IMR-90 (cell line): Measurements from ENCODE around the gene PRSS53. TPM values are rescaled to one million over a fixed set of nuclear protein-coding genes. Genes with fewer than 3 reads are reported as not detected.

Source experiments
- ATAC-seq: fragments of 200-7000 bp; cut with Tn5 transposase; 2 replicates; pipeline ENCODE4 v1.9.1; 2020; ENCODE audit warnings: low read depth, mild to moderate bottlenecking, moderate library complexity
- BruUV-seq: library from RNA; stranded (reverse); fragments of 400-500 nt; replicated peaks from 2 replicates; lab custom pipeline; 2021; lab: Mats Ljungman, UMichigan
- CTCF ChIA-PET: fragments of 300-600 bp; formaldehyde crosslinking; extraction: SDS; loops from one replicate; lab custom pipeline; 2021; ENCODE audit warnings: antibody characterized with exemption; lab: Yijun Ruan, JAX
- POLR2A ChIA-PET: fragments of 300-600 bp; sonication (Branson Sonifier 250); formaldehyde crosslinking; loops from one replicate; lab custom pipeline; 2022; ENCODE audit warnings: antibody characterized with exemption; ENCODE audit not compliant: unreplicated experiment; lab: Charles Lee
- DNase-seq: peaks from one replicate; pipeline ENCODE4 v3.0.0; 2013
- H2AFZ ChIP-seq: replicated peaks from 2 replicates; pipeline ENCODE3; 2013; ENCODE audit warnings: low read length, mild to moderate bottlenecking; ENCODE audit not compliant: poor library complexity
- H2AK5ac ChIP-seq: 2 replicates; pipeline ENCODE4 v1.6.1; 2013; ENCODE audit warnings: low read depth, low read length, inconsistent platforms
- H2AK9ac ChIP-seq: replicated peaks from 2 replicates; pipeline ENCODE3; 2013; ENCODE audit warnings: mild to moderate bottlenecking, low read depth, low read length, moderate library complexity; ENCODE audit not compliant: poor library complexity
- H2BK120ac ChIP-seq: 2 replicates; pipeline ENCODE4 v1.6.1; 2013; ENCODE audit warnings: low read depth, low read length, inconsistent platforms
- H2BK15ac ChIP-seq: 3 replicates; pipeline ENCODE4 v1.6.1; 2013; ENCODE audit warnings: low read depth, low read length, inconsistent platforms
- H2BK20ac ChIP-seq: 2 replicates; pipeline ENCODE4 v1.6.1; 2013; ENCODE audit warnings: low read depth, mild to moderate bottlenecking, inconsistent platforms, low read length, moderate library complexity
- H2BK5ac ChIP-seq: 2 replicates; pipeline ENCODE4 v1.6.1; 2013; ENCODE audit warnings: mild to moderate bottlenecking, low read depth, low read length, inconsistent platforms; ENCODE audit not compliant: poor library complexity, severe bottlenecking
- H3K14ac ChIP-seq: replicated peaks from 2 replicates; pipeline ENCODE4 v1.6.1; 2013; ENCODE audit warnings: low read depth, low read length, inconsistent platforms
- H3K18ac ChIP-seq: 2 replicates; pipeline ENCODE4 v1.6.1; 2013; ENCODE audit warnings: low read depth, low read length, control low read depth
- H3K23ac ChIP-seq: 2 replicates; pipeline ENCODE4 v1.6.1; 2013; ENCODE audit warnings: low read depth, low read length, inconsistent platforms
- H3K27ac ChIP-seq: 2 replicates; pipeline ENCODE4 v1.5.1; 2013; ENCODE audit warnings: mild to moderate bottlenecking, control low read depth, low read length; ENCODE audit not compliant: insufficient read depth
- H3K27me3 ChIP-seq: 2 replicates; pipeline ENCODE4 v1.6.1; 2013; ENCODE audit warnings: low read length; ENCODE audit not compliant: control insufficient read depth, insufficient read depth
- H3K36me3 ChIP-seq: 2 replicates; pipeline ENCODE4 v1.6.1; 2013; ENCODE audit warnings: low read length, mixed read lengths; ENCODE audit not compliant: control insufficient read depth, insufficient read depth
- H3K4ac ChIP-seq: 2 replicates; pipeline ENCODE4 v1.6.1; 2013; ENCODE audit warnings: low read depth, low read length, inconsistent platforms
- H3K4me1 ChIP-seq: 2 replicates; pipeline ENCODE4 v1.6.1; 2013; ENCODE audit warnings: low read length, mixed read lengths; ENCODE audit not compliant: control insufficient read depth, insufficient read depth
- H3K4me2 ChIP-seq: 2 replicates; pipeline ENCODE4 v1.6.1; 2013; ENCODE audit warnings: low read depth, mild to moderate bottlenecking, control low read depth, low read length, moderate library complexity
- H3K4me3 ChIP-seq: 2 replicates; pipeline ENCODE4 v1.5.1; 2013; ENCODE audit warnings: low read depth, mild to moderate bottlenecking, control low read depth, low read length, moderate library complexity; ENCODE audit not compliant: insufficient read depth
- H3K56ac ChIP-seq: 2 replicates; pipeline ENCODE4 v1.6.1; 2013; ENCODE audit warnings: low read length, inconsistent platforms; ENCODE audit not compliant: insufficient read depth; ENCODE audit errors: extremely low read depth
- H3K79me1 ChIP-seq, 2 experiments: 2 replicates each; pipeline ENCODE4 v1.6.1; 2013; ENCODE audit warnings: low read length in 2 of 2, inconsistent platforms in 1 of 2, low read depth in 1 of 2
- H3K9ac ChIP-seq: 2 replicates; pipeline ENCODE4 v1.6.1; 2013; ENCODE audit warnings: low read depth, low read length, control low read depth
- H3K9me1 ChIP-seq: 2 replicates; pipeline ENCODE4 v1.6.1; 2013; ENCODE audit warnings: low read length, inconsistent platforms; ENCODE audit not compliant: insufficient read depth
- H3K9me3 ChIP-seq: 2 replicates; pipeline ENCODE4 v1.6.1; 2013; ENCODE audit warnings: low read length; ENCODE audit not compliant: control insufficient read depth, insufficient read depth
- H4K20me1 ChIP-seq: 2 replicates; pipeline ENCODE4 v1.6.1; 2013; ENCODE audit warnings: low read length, inconsistent platforms; ENCODE audit not compliant: insufficient read depth
- H4K5ac ChIP-seq: 2 replicates; pipeline ENCODE4 v1.6.1; 2013; ENCODE audit warnings: mild to moderate bottlenecking, low read depth, low read length, control low read depth
- H4K8ac ChIP-seq, 2 experiments: 2 replicates each; pipeline ENCODE4 v1.6.1; 2013; ENCODE audit warnings: low read depth in 2 of 2, low read length in 2 of 2, control low read depth in 1 of 2, inconsistent platforms in 1 of 2
- H4K91ac ChIP-seq: 2 replicates; pipeline ENCODE4 v1.6.1; 2013; ENCODE audit warnings: low read depth, low read length, inconsistent platforms; ENCODE audit not compliant: insufficient read depth
- BHLHE40 ChIP-seq: fragments of 150-350 bp; IDR thresholded peaks from 2 replicates; pipeline ENCODE4 v1.6.1; 2016; ENCODE audit warnings: mild to moderate bottlenecking, low read depth, low read length
- MAZ ChIP-seq: IDR thresholded peaks from 2 replicates; pipeline ENCODE4 v1.6.1; 2012; ENCODE audit warnings: low read depth, mild to moderate bottlenecking, low read length, improper control_type of control experiment, moderate library complexity, borderline replicate concordance
- WGBS, 2 experiments: methylation state at CpG; one replicate each; pipeline versions ENCODE4 v1.1.5 to v1.1.7; 2013; ENCODE audit warnings: missing lambda C conversion rate in 2 of 2; ENCODE audit not compliant: insufficient read length in 1 of 2; ENCODE audit errors: extremely low coverage in 2 of 2; 5-methylcytosine and 5-hydroxymethylcytosine counted together
- dilution Hi-C: fragments of 300-500 bp; cut with HindIII; formaldehyde crosslinking; loops from one replicate; pipeline ENCODE4 v1.14.3; 2018; ENCODE audit warnings: low sequenced_read_pairs; ENCODE audit not compliant: unreplicated experiment
- in situ Hi-C: fragments of 300-500 bp; cut with MboI; formaldehyde crosslinking; loops from 3 replicates; pipeline ENCODE4 v1.14.3; 2019; ENCODE audit warnings: low sequenced_read_pairs, inconsistent platforms, mixed read lengths
- intact Hi-C: fragments of 100-400 bp; cut with micrococcal nuclease; formaldehyde crosslinking; loops from 2 replicates; pipeline ENCODE4 v1.10.0; 2022
- polyA plus RNA-seq, 3 experiments: library from polyadenylated mRNA; depleted of rRNA; stranded (reverse); fragments of >200 nt; gene quantifications; 2 replicates each; pipeline ENCODE4 v1.2.3, GENCODE V29; 2012; ENCODE audit warnings: low replicate concordance in 1 of 3
- total RNA-seq: library from RNA; depleted of rRNA; stranded (reverse); fragments of >200 nt; gene quantifications from 2 replicates; pipeline ENCODE4 v1.2.3, GENCODE V29; 2012

PRSS53 gene
- total and polyA plus RNA-seq, 2 of the 4 experiments (the other 2 are of a cell fraction): 0.72 to 5.9 TPM

DNA sequence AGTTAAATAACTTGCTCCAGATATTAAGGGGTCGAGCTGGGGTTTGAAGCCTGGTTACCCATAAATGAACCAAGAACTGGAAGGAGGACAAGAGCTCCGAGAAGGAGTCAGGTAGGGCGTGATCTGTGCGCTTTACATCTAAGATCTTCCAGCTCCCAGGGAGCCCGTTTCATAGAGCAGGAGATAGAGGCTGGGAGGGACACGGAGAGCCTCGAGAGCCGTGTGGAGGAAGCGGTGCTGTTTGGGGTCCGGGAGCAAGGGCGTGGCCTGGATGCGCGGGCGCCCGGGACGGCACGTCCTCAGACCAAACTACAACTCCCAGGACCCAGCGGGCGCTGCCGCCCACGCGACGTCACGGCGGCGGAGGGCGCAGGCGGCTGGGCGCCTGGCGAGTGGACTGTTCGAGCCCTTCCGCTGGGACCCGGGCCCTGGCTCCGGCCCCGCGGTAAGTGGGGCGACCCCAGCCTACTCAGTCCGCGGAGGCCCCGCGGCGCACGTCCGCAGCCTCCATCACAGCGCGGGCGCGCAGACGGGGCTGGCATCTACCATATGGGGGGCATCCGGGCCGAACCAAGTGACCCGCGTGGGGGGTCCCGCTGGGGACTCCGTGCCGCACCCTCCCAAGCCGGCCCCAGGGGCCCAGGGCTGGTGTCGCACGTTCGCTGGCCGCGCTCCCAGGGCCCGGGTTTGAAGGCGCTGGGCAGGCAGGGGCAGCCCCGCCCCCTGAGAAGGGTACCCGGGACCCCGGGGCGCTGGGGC is 19.5 kb upstream of the PRSS53 start, which contains the start of gene BCKDK:
TSS of gene BCKDK (plus strand) at position 352 of the 759 bp plus-strand sequence. CDS start 838 bp downstream, outside the sequence.
- CTCF ChIA-PET: no interaction called here
- intact Hi-C loops: no loop called here
- 8% methylated on average over 34 of the region's 68 CpGs; no CpG with 5 or more reads in 1 of the 2 experiments for whole genome bisulfite sequencing, 2 experiments
- peak within 1 kb of the TSS; percentile 98 to 100 for H4K8ac ChIP-seq
- no peaks in the 10 kb centered on the region; the same call in 1 of the 2 replicates for H4K20me1 ChIP-seq
- H3K4ac ChIP-seq: peak within 1 kb of the TSS; percentile 65
- H3K27ac ChIP-seq: peak within 1 kb of the TSS; percentile 76
- peaks cover 5% of the 10 kb centered on the region for H3K4me1 ChIP-seq
- peak within 1 kb of the TSS; percentile 90 for H2AK5ac ChIP-seq
- H3K79me1 ChIP-seq: peaks cover 18 to 41% of the 10 kb centered on the region in 2 experiments
- H3K9me3 ChIP-seq: no peaks in the 10 kb centered on the region
- peak within 1 kb of the TSS; percentile 48 for H3K18ac ChIP-seq
- H2AK9ac ChIP-seq: peak within 1 kb of the TSS; percentile 95
- peak within 1 kb of the TSS; percentile 38; the same call in 1 of the 2 replicates for H3K23ac ChIP-seq
- no peak within 1 kb of the TSS for H2BK20ac ChIP-seq
- peak within 1 kb of the TSS; percentile 93 for H3K4me2 ChIP-seq
- no peak within 1 kb of the TSS for H2BK15ac ChIP-seq
- DNase-seq (peak; percentile 60), ATAC-seq (peak; percentile 97)
- peak within 1 kb of the TSS; percentile 91 for H4K5ac ChIP-seq
- H3K4me3 ChIP-seq: peak within 1 kb of the TSS; percentile 85
- peaks cover 40% of the 10 kb centered on the region for H3K36me3 ChIP-seq
- dilution Hi-C loops: no loop called here
- H2AFZ ChIP-seq: peak within 1 kb of the TSS; percentile 95
- H2BK5ac ChIP-seq: peak within 1 kb of the TSS; percentile 79
- peak within 1 kb of the TSS; percentile 75 for H3K9ac ChIP-seq
- in situ Hi-C loops: no loop called here
- BruUV-seq: no TSS peak
- TF ChIP-seq MAZ (0 out of 2 replicates have a peak, but pooled peaks have one; percentile 6), BHLHE40 (no peak)
- H3K56ac ChIP-seq: peak within 1 kb of the TSS; percentile 33; the same call in 1 of the 2 replicates
- H3K27me3 ChIP-seq: no peaks in the 10 kb centered on the region
- peak within 1 kb of the TSS; percentile 78 for H3K14ac ChIP-seq
- POLR2A ChIA-PET: no interaction called here
- peak within 1 kb of the TSS; percentile 92 for H4K91ac ChIP-seq
- peak within 1 kb of the TSS; percentile 26; the same call in 1 of the 2 replicates for H2BK120ac ChIP-seq
- peaks cover 11% of the 10 kb centered on the region; the same call in 1 of the 2 replicates for H3K9me1 ChIP-seq
